H9 (cell line): ENCODE data around the gene PKD1. TPM values are rescaled to one million over a fixed set of nuclear protein-coding genes. Genes with fewer than 3 reads are reported as not detected.

ENCODE experiments used
- DNase-seq: peaks from one replicate; pipeline ENCODE4 v3.0.0-alpha.2; 2017
- H2AFZ ChIP-seq: one replicate; pipeline ENCODE4 v1.6.1; 2013; ENCODE audit warnings: mild to moderate bottlenecking, low read length, control low read depth, moderate library complexity
- H2AK5ac ChIP-seq: 2 replicates; pipeline ENCODE4 v1.6.1; 2013; ENCODE audit warnings: low read length, control low read depth, mixed read lengths; ENCODE audit not compliant: insufficient read length
- H2BK120ac ChIP-seq: one replicate; pipeline ENCODE4 v1.6.1; 2013; ENCODE audit warnings: low read depth, mild to moderate bottlenecking, low read length, control low read depth, inconsistent platforms; ENCODE audit not compliant: poor library complexity, severe bottlenecking
- H2BK12ac ChIP-seq: 2 replicates; pipeline ENCODE4 v1.6.1; 2013; ENCODE audit warnings: low read length, control low read depth, mixed read lengths, low read depth; ENCODE audit not compliant: insufficient read length
- H2BK15ac ChIP-seq: 2 replicates; pipeline ENCODE4 v1.6.1; 2013; ENCODE audit warnings: low read depth, low read length, control low read depth
- H2BK20ac ChIP-seq: one replicate; pipeline ENCODE4 v1.6.1; 2013; ENCODE audit warnings: low read depth, mild to moderate bottlenecking, low read length, control low read depth, inconsistent platforms; ENCODE audit not compliant: poor library complexity, severe bottlenecking
- H2BK5ac ChIP-seq: 2 replicates; pipeline ENCODE4 v1.6.1; 2013; ENCODE audit warnings: low read length, control low read depth, mixed read lengths; ENCODE audit not compliant: insufficient read length
- H3K14ac ChIP-seq: 2 replicates; pipeline ENCODE4 v1.6.1; 2013; ENCODE audit warnings: low read length, control low read depth; ENCODE audit not compliant: insufficient read depth
- H3K18ac ChIP-seq: 2 replicates; pipeline ENCODE4 v1.6.1; 2013; ENCODE audit warnings: low read depth, mild to moderate bottlenecking, mixed read lengths, low read length, control low read depth; ENCODE audit not compliant: insufficient read length
- H3K23ac ChIP-seq: 2 replicates; pipeline ENCODE4 v1.6.1; 2013; ENCODE audit warnings: low read length, control low read depth, mixed read lengths, low read depth; ENCODE audit not compliant: insufficient read length
- H3K23me2 ChIP-seq: 2 replicates; pipeline ENCODE4 v1.6.1; 2013; ENCODE audit warnings: low read depth, mild to moderate bottlenecking, mixed read lengths, low read length, control low read depth; ENCODE audit not compliant: insufficient read length, poor library complexity, severe bottlenecking
- H3K27ac ChIP-seq: 2 replicates; pipeline ENCODE4 v1.5.1; 2013; ENCODE audit warnings: low read length, control low read depth, mixed read lengths, low read depth; ENCODE audit not compliant: insufficient read length
- H3K27me3 ChIP-seq: 2 replicates; pipeline ENCODE4 v1.6.1; 2013; ENCODE audit warnings: low read length, control low read depth, inconsistent platforms; ENCODE audit not compliant: insufficient read depth
- H3K4ac ChIP-seq: 2 replicates; pipeline ENCODE4 v1.6.1; 2013; ENCODE audit warnings: low read depth, mild to moderate bottlenecking, control low read depth, inconsistent platforms, low read length, moderate library complexity
- H3K4me1 ChIP-seq: 2 replicates; pipeline ENCODE4 v1.6.1; 2013; ENCODE audit warnings: low read length, control low read depth, inconsistent platforms; ENCODE audit not compliant: insufficient read depth
- H3K4me2 ChIP-seq: 2 replicates; pipeline ENCODE4 v1.6.1; 2013; ENCODE audit warnings: low read length, control low read depth, mixed read lengths; ENCODE audit not compliant: insufficient read length, insufficient read depth
- H3K56ac ChIP-seq: 2 replicates; pipeline ENCODE4 v1.6.1; 2013; ENCODE audit warnings: low read depth, mild to moderate bottlenecking, mixed read lengths, low read length, control low read depth; ENCODE audit not compliant: insufficient read length
- H3K79me1 ChIP-seq: 2 replicates; pipeline ENCODE4 v1.6.1; 2013; ENCODE audit warnings: low read depth, mild to moderate bottlenecking, moderate library complexity, low read length, control low read depth, inconsistent platforms; ENCODE audit not compliant: insufficient read depth, poor library complexity, severe bottlenecking
- H3K79me2 ChIP-seq: 2 replicates; pipeline ENCODE4 v1.6.1; 2013; ENCODE audit warnings: low read length, control low read depth, inconsistent platforms; ENCODE audit not compliant: insufficient read depth
- H3K9ac ChIP-seq: 2 replicates; pipeline ENCODE4 v1.6.1; 2013; ENCODE audit warnings: low read length, control low read depth, mixed read lengths; ENCODE audit not compliant: insufficient read length; ENCODE audit errors: extremely low read depth
- H3K9me3 ChIP-seq: one replicate; pipeline ENCODE4 v1.6.1; 2013; ENCODE audit warnings: low read depth, low read length, inconsistent platforms; ENCODE audit not compliant: control insufficient read depth
- H3T11ph ChIP-seq: one replicate; pipeline ENCODE4 v1.6.1; 2013; ENCODE audit warnings: mild to moderate bottlenecking, low read length, control low read depth, inconsistent platforms
- H4K20me1 ChIP-seq: one replicate; pipeline ENCODE4 v1.6.1; 2013; ENCODE audit not compliant: control insufficient read depth, insufficient read length, insufficient read depth
- H4K5ac ChIP-seq: 2 replicates; pipeline ENCODE4 v1.6.1; 2013; ENCODE audit warnings: low read depth, mild to moderate bottlenecking, mixed read lengths, low read length, control low read depth; ENCODE audit not compliant: insufficient read length
- H4K8ac ChIP-seq: replicated peaks from 2 replicates; pipeline ENCODE4 v1.6.1; 2013; ENCODE audit warnings: low read length, control low read depth, mixed read lengths, low read depth; ENCODE audit not compliant: insufficient read length
- H4K91ac ChIP-seq: 2 replicates; pipeline ENCODE4 v1.6.1; 2013; ENCODE audit warnings: low read depth, mild to moderate bottlenecking, moderate library complexity, mixed read lengths, low read length, control low read depth; ENCODE audit not compliant: insufficient read length
- H3K27ac Mint-ChIP-seq, 3 experiments: 2 replicates in 2 of 3; 3 replicates in 1 of 3; pipeline ENCODE4 v1.8.0; 2020 to 2021; ENCODE audit warnings: mixed read lengths in 3 of 3, mild to moderate bottlenecking in 1 of 3, moderate library complexity in 1 of 3
- H3K27me3 Mint-ChIP-seq: 2 replicates; pipeline ENCODE4 v1.8.0; 2021; ENCODE audit warnings: low read depth, mild to moderate bottlenecking, moderate library complexity, mixed read lengths
- H3K36me3 Mint-ChIP-seq, 3 experiments: 2 replicates in 2 of 3; 3 replicates in 1 of 3; pipeline ENCODE4 v1.8.0; 2020 to 2021; ENCODE audit warnings: low read depth in 3 of 3, mixed read lengths in 3 of 3; ENCODE audit not compliant: insufficient read depth in 1 of 3
- H3K4me1 Mint-ChIP-seq, 2 experiments: 2 replicates each; pipeline ENCODE4 v1.8.0; 2020; ENCODE audit warnings: mixed read lengths in 2 of 2
- H3K4me3 Mint-ChIP-seq, 2 experiments: 2 replicates in 1 of 2; 3 replicates in 1 of 2; pipeline ENCODE4 v1.8.0; 2020 to 2021; ENCODE audit warnings: mild to moderate bottlenecking in 2 of 2, mixed read lengths in 2 of 2, moderate library complexity in 1 of 2
- H3K9me3 Mint-ChIP-seq, 2 experiments: 2 replicates in 1 of 2; 3 replicates in 1 of 2; pipeline ENCODE4 v1.8.0; 2020; ENCODE audit warnings: mild to moderate bottlenecking in 2 of 2, mixed read lengths in 2 of 2, moderate library complexity in 1 of 2
- CTCF ChIP-seq: fragments of 200-600 bp; sonication (generic); conservative IDR thresholded peaks from 3 replicates; pipeline ENCODE4 v1.8.0; 2021; ENCODE audit warnings: antibody characterized with exemption, mild to moderate bottlenecking
- WGBS: extraction: QIAGEN DNeasy Blood & Tissue Kit; methylation state at CpG from one replicate; pipeline ENCODE4 v1.1.7; 2013; ENCODE audit warnings: missing lambda C conversion rate, low lambda C conversion rate, mixed read lengths; ENCODE audit not compliant: insufficient read length; ENCODE audit errors: extremely low coverage; 5-methylcytosine and 5-hydroxymethylcytosine counted together
- total RNA-seq: library from RNA; stranded (reverse); gene quantifications from 2 replicates; pipeline ENCODE4 v1.2.1, GENCODE V29; 2021

Gene PKD1
- total RNA-seq, 1 experiment from 2014 or later = 88.0 TPM

- Mint-ChIP-seq H3K4me3 (peak overlapping the region in 1 of 2 experiments; percentile 44; a peak in 2 of 5 replicates), H3K27ac (no peak overlapping the region), H3K36me3 (peaks cover 0 to 25% (median 21%) of the 10 kb centered on the region in 3 experiments; a peak in 6 of 7 replicates), H3K4me1 (no peaks in the 10 kb centered on the region), H3K27me3 (no peaks in the 10 kb centered on the region), H3K9me3 (no peaks in the 10 kb centered on the region)
- Histone ChIP-seq H3K23me2 (no peaks in the 10 kb centered on the region), H4K8ac (no peak overlapping the region), H3K9ac (no peak overlapping the region), H3K27me3 (no peaks in the 10 kb centered on the region), H3K4me1 (no peaks in the 10 kb centered on the region), H2BK15ac (no peak overlapping the region), H3K27ac (no peak overlapping the region), H3K9me3 (no peaks in the 10 kb centered on the region), H2BK20ac (no peak overlapping the region), H3K4me2 (no peak overlapping the region), H3K79me2 (no peaks in the 10 kb centered on the region), H3T11ph (no peak overlapping the region), H4K91ac (no peak overlapping the region), H3K23ac (no peak overlapping the region), H3K14ac (no peak overlapping the region), H2AFZ (no peak overlapping the region), H2BK120ac (no peak overlapping the region), H4K20me1 (no peaks in the 10 kb centered on the region), H3K18ac (no peak overlapping the region), H3K79me1 (no peaks in the 10 kb centered on the region), H3K4ac (no peak overlapping the region), H2BK5ac (no peak overlapping the region), H4K5ac (no peak overlapping the region), H2BK12ac (no peak overlapping the region), H2AK5ac (no peak overlapping the region), H3K56ac (no peak overlapping the region)
- no peak for TF ChIP-seq CTCF
- DNase-seq = peak; percentile 30
- no CpG with 5 or more reads among the region's 16 CpGs for WGBS
These were observed 43.5 kb downstream of the PKD1 start for GRCh38 chr16:2092256-2092620.
